Stimulated activated effector memory CD8-positive, alpha-beta T cell treated with anti-CD3 and anti-CD28 coated beads, Interleukin-12 subunit alpha, Interleukin-12 subunit beta, amount 100 ng/mL, for 72 hours (primary cell): Measurements from ENCODE around the gene ULK4.

Experiments
- ATAC-seq: fragments of 150-1000 bp; cut with Tn5 transposase; 2 replicates; pipeline ENCODE4 v1.10.0; 2021
- DNase-seq, 2 donors: peaks; one replicate each; pipeline ENCODE4 v3.0.0; 2021 to 2022; ENCODE audit warnings: low spot score in 2 of 2
- H3K27ac Mint-ChIP-seq: one replicate; pipeline ENCODE4 v1.8.0; 2022; ENCODE audit warnings: mild to moderate bottlenecking, mixed read lengths
- H3K36me3 Mint-ChIP-seq: one replicate; pipeline ENCODE4 v1.8.0; 2022; ENCODE audit warnings: mild to moderate bottlenecking, mixed read lengths
- H3K4me1 Mint-ChIP-seq: one replicate; pipeline ENCODE4 v1.8.0; 2022; ENCODE audit warnings: mixed read lengths
- H3K4me3 Mint-ChIP-seq: one replicate; pipeline ENCODE4 v1.8.0; 2022; ENCODE audit warnings: mild to moderate bottlenecking, mixed read lengths
- H3K9me3 Mint-ChIP-seq: one replicate; pipeline ENCODE4 v1.8.0; 2022; ENCODE audit warnings: mixed read lengths

The ULK4 gene

GRCh38 chr3:41199866-41200668 lies 761.8 kb downstream of the ULK4 start:
- Mint-ChIP-seq H3K27ac (peak overlapping the region; percentile 95), H3K36me3 (peaks cover 63% of the 10 kb centered on the region), H3K4me1 (peaks cover 42% of the 10 kb centered on the region), H3K4me3 (peak overlapping the region; percentile 87), H3K9me3 (no peaks in the 10 kb centered on the region)
- ATAC-seq (peak; percentile 25), DNase-seq (peak in 1 of 2 donors; percentile 11)

GRCh38 chr3:41198950-41199865 lies 762.7 kb downstream of the ULK4 start, which contains the start of gene CTNNB1:
CTNNB1 (plus strand) TSS chr3:41199505; CDS start chr3:41224069, 24,564 bp downstream.
- ATAC-seq: peak; percentile 93
- Mint-ChIP-seq H3K4me1 (peaks cover 34% of the 10 kb centered on the region), H3K36me3 (peaks cover 57% of the 10 kb centered on the region), H3K9me3 (no peaks in the 10 kb centered on the region), H3K4me3 (peak within 1 kb of the TSS; percentile 87), H3K27ac (peak within 1 kb of the TSS; percentile 95)
- DNase-seq: peak; percentile 85 to 94

GRCh38 chr3:41198526-41198925 lies 763.4 kb downstream of the ULK4 start:
- Mint-ChIP-seq H3K36me3 (peaks cover 51% of the 10 kb centered on the region), H3K9me3 (no peaks in the 10 kb centered on the region), H3K27ac (peak overlapping the region; percentile 95), H3K4me3 (peak overlapping the region; percentile 87), H3K4me1 (peaks cover 34% of the 10 kb centered on the region)
- DNase-seq (no peak), ATAC-seq (no peak)

GRCh38 chr3:41198046-41198445 lies 763.9 kb downstream of the ULK4 start:
- Mint-ChIP-seq H3K27ac (peak overlapping the region; percentile 95), H3K36me3 (peaks cover 46% of the 10 kb centered on the region), H3K4me1 (peaks cover 31% of the 10 kb centered on the region), H3K9me3 (no peaks in the 10 kb centered on the region), H3K4me3 (peak overlapping the region; percentile 87)
- DNase-seq: no peak
- ATAC-seq: no peak
